Uterus (tissue), 2 donors: Measurements from ENCODE around the gene ZNF100.

ENCODE experiments used
- POLR2A ChIP-seq, 2 donors: fragments of 450-650 bp; IDR thresholded peaks; one replicate each; pipeline ENCODE4 v1.6.1; 2016; ENCODE audit warnings: antibody characterized with exemption in 2 of 2, mild to moderate bottlenecking in 1 of 2, moderate library complexity in 1 of 2
- TF ChIP-seq, protein P1 (sequence below), 4 experiments: fragments of 200-600 bp in 2 of 4; fragments of 450-650 bp in 2 of 4; sonication (generic) in 2 of 4; IDR thresholded peaks; one replicate each; pipeline ENCODE4 v1.5.1; 2016 to 2019; ENCODE audit warnings: antibody characterized with exemption in 4 of 4, mild to moderate bottlenecking in 2 of 4, moderate library complexity in 1 of 4

DNA sequence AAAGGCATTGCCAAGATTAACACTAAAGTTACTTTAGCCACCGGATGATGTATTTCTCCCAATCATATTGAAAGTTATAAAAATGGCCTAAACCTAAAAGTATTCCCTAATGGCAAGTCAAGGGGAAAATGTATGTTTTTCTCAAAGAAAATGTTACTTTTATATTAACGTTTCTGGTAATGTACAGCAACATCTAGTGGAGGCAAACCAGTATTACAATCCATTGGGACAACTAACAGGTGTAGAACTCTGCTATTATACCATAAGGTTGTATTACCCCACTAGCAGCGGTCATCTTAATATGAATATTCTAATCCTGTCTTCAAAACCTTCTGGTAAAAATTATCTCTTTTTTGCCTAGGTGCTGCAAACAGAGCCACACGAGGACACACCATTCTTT is 69.2 kb downstream of the ZNF100 start:
- TF ChIP-seq, protein P1, sequence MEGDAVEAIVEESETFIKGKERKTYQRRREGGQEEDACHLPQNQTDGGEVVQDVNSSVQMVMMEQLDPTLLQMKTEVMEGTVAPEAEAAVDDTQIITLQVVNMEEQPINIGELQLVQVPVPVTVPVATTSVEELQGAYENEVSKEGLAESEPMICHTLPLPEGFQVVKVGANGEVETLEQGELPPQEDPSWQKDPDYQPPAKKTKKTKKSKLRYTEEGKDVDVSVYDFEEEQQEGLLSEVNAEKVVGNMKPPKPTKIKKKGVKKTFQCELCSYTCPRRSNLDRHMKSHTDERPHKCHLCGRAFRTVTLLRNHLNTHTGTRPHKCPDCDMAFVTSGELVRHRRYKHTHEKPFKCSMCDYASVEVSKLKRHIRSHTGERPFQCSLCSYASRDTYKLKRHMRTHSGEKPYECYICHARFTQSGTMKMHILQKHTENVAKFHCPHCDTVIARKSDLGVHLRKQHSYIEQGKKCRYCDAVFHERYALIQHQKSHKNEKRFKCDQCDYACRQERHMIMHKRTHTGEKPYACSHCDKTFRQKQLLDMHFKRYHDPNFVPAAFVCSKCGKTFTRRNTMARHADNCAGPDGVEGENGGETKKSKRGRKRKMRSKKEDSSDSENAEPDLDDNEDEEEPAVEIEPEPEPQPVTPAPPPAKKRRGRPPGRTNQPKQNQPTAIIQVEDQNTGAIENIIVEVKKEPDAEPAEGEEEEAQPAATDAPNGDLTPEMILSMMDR (IDR thresholded peaks at IDR 0.05) = peak; percentile 54 to 78 (median 66)
- TF ChIP-seq POLR2A (IDR thresholded peaks at IDR 0.05) = no peak
